ENCODE measurements around the gene KCTD17. TPM values are rescaled to one million over a fixed set of nuclear protein-coding genes. Genes with fewer than 3 reads are reported as not detected.

KCTD17 gene
- total RNA-seq, 1 donor from 2014 or later: 35.3 TPM

DNA sequence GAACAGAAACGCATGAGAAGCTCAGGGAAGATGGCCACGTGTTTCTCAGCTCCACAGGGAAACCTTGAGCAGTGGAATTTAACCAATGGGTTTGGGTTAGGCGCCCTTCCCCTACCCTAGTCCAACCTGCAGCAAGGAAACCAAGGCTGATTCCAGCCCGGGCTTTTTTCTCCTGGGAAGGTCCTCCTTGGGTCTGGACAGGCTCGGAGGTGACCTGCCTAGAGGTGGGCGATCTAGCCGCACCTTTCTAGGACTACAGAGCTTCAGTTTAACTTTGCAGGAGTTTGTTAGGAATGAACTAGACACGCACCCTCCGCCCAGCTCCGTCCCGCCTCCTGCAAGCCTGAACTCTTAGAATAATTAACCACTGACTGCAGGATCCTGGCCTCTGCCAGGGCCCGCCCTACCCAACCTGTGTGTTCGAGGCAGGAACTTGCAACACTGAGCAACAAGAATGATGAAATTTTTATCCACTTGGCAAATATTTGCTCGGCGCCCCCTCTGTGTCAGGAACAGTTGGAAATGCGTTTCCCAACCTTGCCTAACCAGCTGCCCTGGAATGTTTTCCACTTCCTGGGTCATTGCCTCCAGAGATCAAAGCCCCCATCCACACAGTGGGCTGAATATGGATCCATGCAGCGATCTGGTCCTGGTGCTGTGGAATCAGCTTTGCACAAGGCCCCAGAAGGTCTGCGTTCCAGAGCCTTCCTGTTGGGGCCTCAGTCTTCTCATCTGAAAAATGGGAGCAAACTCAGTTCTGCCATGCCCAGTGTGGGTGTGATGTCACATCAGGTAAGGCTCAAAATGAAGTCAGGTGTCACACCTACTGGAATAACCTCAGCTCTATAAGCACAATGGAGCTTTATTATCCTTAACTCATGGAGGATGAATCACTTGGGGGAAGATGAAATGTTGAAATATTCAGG, 18.7 kb upstream of the KCTD17 start:
- no peak overlapping the region for H3K4me3 ChIP-seq (ENCODE audit: low read depth, low read length)
- no peaks in the 10 kb centered on the region for H3K36me3 ChIP-seq (ENCODE audit: control insufficient read depth, insufficient read depth, low read length)
- no peaks in the 10 kb centered on the region for H3K27me3 ChIP-seq (ENCODE audit: control insufficient read depth, insufficient read depth, low read length)
- peak; percentile 83 for DNase-seq (ENCODE audit: low read depth)
- TF ChIP-seq, protein P1, sequence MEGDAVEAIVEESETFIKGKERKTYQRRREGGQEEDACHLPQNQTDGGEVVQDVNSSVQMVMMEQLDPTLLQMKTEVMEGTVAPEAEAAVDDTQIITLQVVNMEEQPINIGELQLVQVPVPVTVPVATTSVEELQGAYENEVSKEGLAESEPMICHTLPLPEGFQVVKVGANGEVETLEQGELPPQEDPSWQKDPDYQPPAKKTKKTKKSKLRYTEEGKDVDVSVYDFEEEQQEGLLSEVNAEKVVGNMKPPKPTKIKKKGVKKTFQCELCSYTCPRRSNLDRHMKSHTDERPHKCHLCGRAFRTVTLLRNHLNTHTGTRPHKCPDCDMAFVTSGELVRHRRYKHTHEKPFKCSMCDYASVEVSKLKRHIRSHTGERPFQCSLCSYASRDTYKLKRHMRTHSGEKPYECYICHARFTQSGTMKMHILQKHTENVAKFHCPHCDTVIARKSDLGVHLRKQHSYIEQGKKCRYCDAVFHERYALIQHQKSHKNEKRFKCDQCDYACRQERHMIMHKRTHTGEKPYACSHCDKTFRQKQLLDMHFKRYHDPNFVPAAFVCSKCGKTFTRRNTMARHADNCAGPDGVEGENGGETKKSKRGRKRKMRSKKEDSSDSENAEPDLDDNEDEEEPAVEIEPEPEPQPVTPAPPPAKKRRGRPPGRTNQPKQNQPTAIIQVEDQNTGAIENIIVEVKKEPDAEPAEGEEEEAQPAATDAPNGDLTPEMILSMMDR (IDR thresholded peaks at IDR 0.05; ENCODE audit: insufficient read depth, low read length, poor library complexity, severe bottlenecking): no peak

- TF ChIP-seq, protein P1 (IDR thresholded peaks at IDR 0.05; ENCODE audit: insufficient read depth, low read length, poor library complexity, severe bottlenecking): no peak
- Histone ChIP-seq H3K27me3 (ENCODE audit: control insufficient read depth, insufficient read depth, low read length) (no peaks in the 10 kb centered on the region), H3K4me3 (ENCODE audit: low read depth, low read length) (no peak overlapping the region), H3K36me3 (ENCODE audit: control insufficient read depth, insufficient read depth, low read length) (no peaks in the 10 kb centered on the region)
- DNase-seq (ENCODE audit: low read depth): no peak
These were observed 17.7 kb upstream of the KCTD17 start for GRCh38 chr22:37033605-37034430.

DNA sequence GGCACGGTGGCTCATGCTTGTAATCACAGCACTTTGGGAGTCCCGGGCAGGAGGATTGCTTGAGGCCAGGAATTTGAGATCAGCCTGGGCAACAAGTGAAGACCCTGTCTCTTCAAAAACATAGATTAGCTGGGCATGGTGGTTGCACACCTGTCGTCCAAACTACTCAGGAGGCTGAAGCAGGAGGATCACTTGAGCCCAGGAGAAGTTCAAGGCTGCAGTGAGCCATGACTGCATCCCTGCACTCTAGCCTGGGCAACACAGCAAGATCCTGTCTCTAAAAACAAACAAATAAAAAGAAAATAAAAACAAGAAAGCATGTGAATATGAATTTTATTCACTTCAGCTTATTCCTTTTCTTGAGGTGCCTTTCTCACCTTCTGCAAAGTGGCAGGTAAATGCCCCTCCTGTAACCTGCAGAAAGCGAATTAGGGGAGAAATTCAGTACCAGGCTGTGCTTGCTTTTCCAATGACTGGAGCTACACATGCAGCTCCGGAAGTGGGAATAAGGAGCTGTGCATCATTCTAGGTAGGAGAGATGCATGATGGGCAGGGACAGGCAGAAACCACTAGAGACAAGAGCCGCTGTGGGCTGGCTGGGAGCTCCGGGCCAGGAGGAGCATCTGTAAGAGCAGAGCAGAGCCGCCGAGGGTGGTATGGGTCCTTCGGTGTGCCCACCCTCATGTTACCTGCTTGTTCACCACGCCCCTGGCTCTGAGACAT, 14.7 kb upstream of the KCTD17 start:
- H3K27me3 ChIP-seq (ENCODE audit: control insufficient read depth, insufficient read depth, low read length): no peaks in the 10 kb centered on the region
- TF ChIP-seq, protein P1 (IDR thresholded peaks at IDR 0.05; ENCODE audit: insufficient read depth, low read length, poor library complexity, severe bottlenecking): no peak
- H3K36me3 ChIP-seq (ENCODE audit: control insufficient read depth, insufficient read depth, low read length): no peaks in the 10 kb centered on the region
- no peak for DNase-seq (ENCODE audit: low read depth)
- H3K4me3 ChIP-seq (ENCODE audit: low read depth, low read length): no peak overlapping the region

DNA sequence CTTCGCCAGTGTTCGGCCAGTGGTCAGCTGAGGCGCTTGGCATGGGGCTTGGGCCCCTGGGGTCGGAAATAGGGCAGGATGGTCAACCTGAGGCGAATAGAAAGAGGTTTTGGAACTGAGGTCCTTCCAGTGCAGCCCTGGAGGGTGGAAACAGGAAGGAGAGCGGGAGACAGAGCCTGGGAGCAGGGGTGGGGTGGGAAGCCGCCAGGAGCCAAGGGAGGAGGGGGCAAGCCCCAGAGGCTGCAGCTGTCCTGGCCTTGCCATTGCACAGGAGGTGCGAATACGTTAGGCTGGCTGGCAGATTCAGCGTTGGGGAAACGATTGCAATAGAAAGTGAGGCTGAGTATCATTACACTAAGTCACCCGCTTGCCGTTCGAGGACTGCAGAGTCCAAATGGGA, 13.9 kb upstream of the KCTD17 start:
- no peak for DNase-seq (ENCODE audit: low read depth)
- TF ChIP-seq, protein P1 (IDR thresholded peaks at IDR 0.05; ENCODE audit: insufficient read depth, low read length, poor library complexity, severe bottlenecking): no peak
- Histone ChIP-seq H3K4me3 (ENCODE audit: low read depth, low read length) (no peak overlapping the region), H3K36me3 (ENCODE audit: control insufficient read depth, insufficient read depth, low read length) (no peaks in the 10 kb centered on the region), H3K27me3 (ENCODE audit: control insufficient read depth, insufficient read depth, low read length) (no peaks in the 10 kb centered on the region)

DNA sequence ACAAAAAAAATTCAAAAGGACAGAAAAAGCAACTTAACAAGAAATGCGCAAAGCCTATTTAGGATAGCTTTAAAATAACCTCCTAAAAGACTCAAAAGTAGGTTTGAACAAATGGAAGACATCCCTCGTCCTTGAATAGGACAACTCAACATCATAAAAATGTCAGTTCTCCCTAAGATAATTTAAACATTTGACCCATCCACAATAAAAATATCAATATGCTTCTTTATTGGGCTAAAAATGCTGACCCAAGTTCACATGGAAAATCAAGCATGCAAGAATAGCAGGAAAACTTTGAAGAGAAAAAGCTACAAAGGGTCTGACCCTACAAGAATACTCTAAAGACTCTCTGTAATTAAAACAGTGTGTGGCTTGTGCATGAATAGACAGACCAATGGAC, 12.1 kb upstream of the KCTD17 start:
- Histone ChIP-seq H3K27me3 (ENCODE audit: control insufficient read depth, insufficient read depth, low read length) (no peaks in the 10 kb centered on the region), H3K4me3 (ENCODE audit: low read depth, low read length) (no peak overlapping the region), H3K36me3 (ENCODE audit: control insufficient read depth, insufficient read depth, low read length) (no peaks in the 10 kb centered on the region)
- TF ChIP-seq, protein P1 (IDR thresholded peaks at IDR 0.05; ENCODE audit: insufficient read depth, low read length, poor library complexity, severe bottlenecking): no peak
- no peak for DNase-seq (ENCODE audit: low read depth)
